Thoracic aorta (tissue), 2 donors: ENCODE measurements around the gene RBMS1. TPM values are rescaled to one million over a fixed set of nuclear protein-coding genes. Genes with fewer than 3 reads are reported as not detected.
A peak's percentile ranks its signal among the peaks of the same experiment; 100 is the strongest.

Source experiments
- ATAC-seq: fragments of 150-250 bp; one replicate; pipeline ENCODE4 v1.8.0; 2017; ENCODE audit warnings: low read depth; ENCODE audit not compliant: insufficient number of reproducible peaks, low FRiP score
- DNase-seq: peaks from one replicate; pipeline ENCODE4 v3.0.0-alpha.2; 2020; ENCODE audit warnings: low spot score
- H3K27ac ChIP-seq, 2 donors: fragments of 200-600 bp; sonication (generic); 1 replicate in 1 of 2; 2 replicates in 1 of 2; pipeline ENCODE4 v1.5.1; 2016; ENCODE audit warnings: mild to moderate bottlenecking in 2 of 2, moderate library complexity in 2 of 2
- H3K27me3 ChIP-seq: fragments of 200-600 bp; sonication (generic); replicated peaks from 2 replicates; pipeline ENCODE4 v1.6.0; 2016; ENCODE audit warnings: mild to moderate bottlenecking; ENCODE audit not compliant: insufficient read depth
- H3K36me3 ChIP-seq: fragments of 200-600 bp; sonication (generic); one replicate; pipeline ENCODE4 v1.5.1; 2016
- H3K4me1 ChIP-seq, 2 donors: fragments of 200-600 bp; sonication (generic); 1 replicate in 1 of 2; 2 replicates in 1 of 2; pipeline versions ENCODE4 v1.5.1 to v1.6.0; 2016; ENCODE audit warnings: low read depth in 2 of 2, mild to moderate bottlenecking in 1 of 2; ENCODE audit not compliant: control insufficient read depth in 1 of 2
- H3K4me3 ChIP-seq: fragments of 200-600 bp; sonication (generic); 2 replicates; pipeline ENCODE4 v1.5.1; 2016; ENCODE audit warnings: mild to moderate bottlenecking
- H3K9me3 ChIP-seq: fragments of 200-600 bp; sonication (generic); 2 replicates; pipeline ENCODE4 v1.5.1; 2016
- CTCF ChIP-seq: fragments of 200-600 bp; sonication (generic); IDR thresholded peaks from one replicate; pipeline ENCODE4 v1.5.1; 2019; ENCODE audit warnings: antibody characterized with exemption
- total RNA-seq, 2 donors: library from RNA; depleted of rRNA; stranded (reverse); fragments of >200 nt; gene quantifications; one replicate each; pipeline versions ENCODE4 v1.1.0 to v1.2.3, GENCODE V29; 2016

RBMS1 gene
- total RNA-seq, 2 donors from 2014 or later: 98.7 to 179 TPM

- DNase-seq (no peak), ATAC-seq (no peak)
- Histone ChIP-seq H3K9me3 (no peaks in the 10 kb centered on the region), H3K4me1 (peaks cover 42 to 54% of the 10 kb centered on the region in 2 donors), H3K27ac (peak overlapping the region in 1 of 2 donors; percentile 45), H3K27me3 (no peaks in the 10 kb centered on the region), H3K4me3 (no peak overlapping the region), H3K36me3 (no peaks in the 10 kb centered on the region)
- no peak for TF ChIP-seq CTCF
Measured at GRCh38 chr2:160315337-160315736, 178.3 kb downstream of the RBMS1 start.

- Histone ChIP-seq H3K36me3 (no peaks in the 10 kb centered on the region), H3K9me3 (no peaks in the 10 kb centered on the region), H3K27ac (no peak overlapping the region), H3K4me1 (peaks cover 29 to 32% of the 10 kb centered on the region in 2 donors), H3K27me3 (no peaks in the 10 kb centered on the region), H3K4me3 (no peak overlapping the region)
- DNase-seq: no peak
- no peak for ATAC-seq
- no peak for TF ChIP-seq CTCF
Measured at GRCh38 chr2:160310118-160310828, 183.3 kb downstream of the RBMS1 start.

- H3K9me3 ChIP-seq: no peaks in the 10 kb centered on the region
- H3K36me3 ChIP-seq: no peaks in the 10 kb centered on the region
- no peak for TF ChIP-seq CTCF
- ATAC-seq (no peak), DNase-seq (no peak)
- no peak overlapping the region for H3K4me3 ChIP-seq
- no peaks in the 10 kb centered on the region for H3K27me3 ChIP-seq
- H3K27ac ChIP-seq: no peak overlapping the region
- peaks cover 25 to 27% of the 10 kb centered on the region in 2 donors for H3K4me1 ChIP-seq
Measured at GRCh38 chr2:160309585-160309984, 184.0 kb downstream of the RBMS1 start.

GRCh38 chr2:160308915-160309314 is 184.7 kb downstream of the RBMS1 start:
- DNase-seq (no peak), ATAC-seq (no peak)
- H3K27ac ChIP-seq: no peak overlapping the region
- H3K9me3 ChIP-seq: no peaks in the 10 kb centered on the region
- peaks cover 25% of the 10 kb centered on the region in 2 donors for H3K4me1 ChIP-seq
- TF ChIP-seq CTCF: no peak
- H3K4me3 ChIP-seq: no peak overlapping the region
- no peaks in the 10 kb centered on the region for H3K27me3 ChIP-seq
- H3K36me3 ChIP-seq: no peaks in the 10 kb centered on the region

DNA sequence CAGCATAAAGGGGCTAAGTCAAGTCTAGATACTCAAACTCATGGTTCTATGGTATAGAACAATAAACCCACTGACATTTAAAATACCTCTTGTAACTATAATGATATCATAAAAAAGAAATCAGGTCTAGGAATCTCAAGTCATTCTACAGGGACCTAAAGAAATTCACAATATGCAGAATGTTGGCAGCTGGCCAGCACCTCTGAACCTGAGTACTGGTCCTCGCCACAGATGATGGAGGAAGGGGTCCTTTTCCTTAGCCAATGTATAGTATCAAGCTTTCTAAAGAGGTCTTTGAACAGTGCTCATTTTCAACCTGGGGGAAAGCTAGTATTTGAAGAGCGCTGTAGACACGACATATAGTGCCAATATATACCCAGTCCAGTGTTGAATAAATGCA is 185.1 kb downstream of the RBMS1 start:
- DNase-seq (no peak), ATAC-seq (no peak)
- TF ChIP-seq CTCF: no peak
- no peak overlapping the region for H3K27ac ChIP-seq
- H3K4me3 ChIP-seq: no peak overlapping the region
- H3K4me1 ChIP-seq: peaks cover 25 to 26% of the 10 kb centered on the region in 2 donors
- H3K9me3 ChIP-seq: no peaks in the 10 kb centered on the region
- H3K36me3 ChIP-seq: no peaks in the 10 kb centered on the region
- H3K27me3 ChIP-seq: no peaks in the 10 kb centered on the region
